IMR-90 (cell line): ENCODE results near the gene CRACR2B. TPM values are rescaled to one million over a fixed set of nuclear protein-coding genes. Genes with fewer than 3 reads are reported as not detected.

Experiments used
- ATAC-seq: fragments of 200-7000 bp; cut with Tn5 transposase; 2 replicates; pipeline ENCODE4 v1.9.1; 2020; ENCODE audit warnings: low read depth, mild to moderate bottlenecking, moderate library complexity
- BruUV-seq: library from RNA; stranded (reverse); fragments of 400-500 nt; replicated peaks from 2 replicates; lab custom pipeline; 2021; lab: Mats Ljungman, UMichigan
- CTCF ChIA-PET: fragments of 300-600 bp; formaldehyde crosslinking; extraction: SDS; loops from one replicate; lab custom pipeline; 2021; ENCODE audit warnings: antibody characterized with exemption; lab: Yijun Ruan, JAX
- POLR2A ChIA-PET: fragments of 300-600 bp; sonication (Branson Sonifier 250); formaldehyde crosslinking; loops from one replicate; lab custom pipeline; 2022; ENCODE audit warnings: antibody characterized with exemption; ENCODE audit not compliant: unreplicated experiment; lab: Charles Lee
- DNase-seq: peaks from one replicate; pipeline ENCODE4 v3.0.0; 2013
- H2AFZ ChIP-seq: replicated peaks from 2 replicates; pipeline ENCODE3; 2013; ENCODE audit warnings: low read length, mild to moderate bottlenecking; ENCODE audit not compliant: poor library complexity
- H2AK5ac ChIP-seq: 2 replicates; pipeline ENCODE4 v1.6.1; 2013; ENCODE audit warnings: low read depth, low read length, inconsistent platforms
- H2AK9ac ChIP-seq: replicated peaks from 2 replicates; pipeline ENCODE3; 2013; ENCODE audit warnings: mild to moderate bottlenecking, low read depth, low read length, moderate library complexity; ENCODE audit not compliant: poor library complexity
- H2BK120ac ChIP-seq: 2 replicates; pipeline ENCODE4 v1.6.1; 2013; ENCODE audit warnings: low read depth, low read length, inconsistent platforms
- H2BK15ac ChIP-seq: 3 replicates; pipeline ENCODE4 v1.6.1; 2013; ENCODE audit warnings: low read depth, low read length, inconsistent platforms
- H2BK20ac ChIP-seq: 2 replicates; pipeline ENCODE4 v1.6.1; 2013; ENCODE audit warnings: low read depth, mild to moderate bottlenecking, inconsistent platforms, low read length, moderate library complexity
- H2BK5ac ChIP-seq: 2 replicates; pipeline ENCODE4 v1.6.1; 2013; ENCODE audit warnings: mild to moderate bottlenecking, low read depth, low read length, inconsistent platforms; ENCODE audit not compliant: poor library complexity, severe bottlenecking
- H3K14ac ChIP-seq: replicated peaks from 2 replicates; pipeline ENCODE4 v1.6.1; 2013; ENCODE audit warnings: low read depth, low read length, inconsistent platforms
- H3K18ac ChIP-seq: 2 replicates; pipeline ENCODE4 v1.6.1; 2013; ENCODE audit warnings: low read depth, low read length, control low read depth
- H3K23ac ChIP-seq: 2 replicates; pipeline ENCODE4 v1.6.1; 2013; ENCODE audit warnings: low read depth, low read length, inconsistent platforms
- H3K27ac ChIP-seq: 2 replicates; pipeline ENCODE4 v1.5.1; 2013; ENCODE audit warnings: mild to moderate bottlenecking, control low read depth, low read length; ENCODE audit not compliant: insufficient read depth
- H3K27me3 ChIP-seq: 2 replicates; pipeline ENCODE4 v1.6.1; 2013; ENCODE audit warnings: low read length; ENCODE audit not compliant: control insufficient read depth, insufficient read depth
- H3K36me3 ChIP-seq: 2 replicates; pipeline ENCODE4 v1.6.1; 2013; ENCODE audit warnings: low read length, mixed read lengths; ENCODE audit not compliant: control insufficient read depth, insufficient read depth
- H3K4ac ChIP-seq: 2 replicates; pipeline ENCODE4 v1.6.1; 2013; ENCODE audit warnings: low read depth, low read length, inconsistent platforms
- H3K4me1 ChIP-seq: 2 replicates; pipeline ENCODE4 v1.6.1; 2013; ENCODE audit warnings: low read length, mixed read lengths; ENCODE audit not compliant: control insufficient read depth, insufficient read depth
- H3K4me2 ChIP-seq: 2 replicates; pipeline ENCODE4 v1.6.1; 2013; ENCODE audit warnings: low read depth, mild to moderate bottlenecking, control low read depth, low read length, moderate library complexity
- H3K4me3 ChIP-seq: 2 replicates; pipeline ENCODE4 v1.5.1; 2013; ENCODE audit warnings: low read depth, mild to moderate bottlenecking, control low read depth, low read length, moderate library complexity; ENCODE audit not compliant: insufficient read depth
- H3K56ac ChIP-seq: 2 replicates; pipeline ENCODE4 v1.6.1; 2013; ENCODE audit warnings: low read length, inconsistent platforms; ENCODE audit not compliant: insufficient read depth; ENCODE audit errors: extremely low read depth
- H3K79me1 ChIP-seq, 2 experiments: 2 replicates each; pipeline ENCODE4 v1.6.1; 2013; ENCODE audit warnings: low read length in 2 of 2, inconsistent platforms in 1 of 2, low read depth in 1 of 2
- H3K9ac ChIP-seq: 2 replicates; pipeline ENCODE4 v1.6.1; 2013; ENCODE audit warnings: low read depth, low read length, control low read depth
- H3K9me1 ChIP-seq: 2 replicates; pipeline ENCODE4 v1.6.1; 2013; ENCODE audit warnings: low read length, inconsistent platforms; ENCODE audit not compliant: insufficient read depth
- H3K9me3 ChIP-seq: 2 replicates; pipeline ENCODE4 v1.6.1; 2013; ENCODE audit warnings: low read length; ENCODE audit not compliant: control insufficient read depth, insufficient read depth
- H4K20me1 ChIP-seq: 2 replicates; pipeline ENCODE4 v1.6.1; 2013; ENCODE audit warnings: low read length, inconsistent platforms; ENCODE audit not compliant: insufficient read depth
- H4K5ac ChIP-seq: 2 replicates; pipeline ENCODE4 v1.6.1; 2013; ENCODE audit warnings: mild to moderate bottlenecking, low read depth, low read length, control low read depth
- H4K8ac ChIP-seq, 2 experiments: 2 replicates each; pipeline ENCODE4 v1.6.1; 2013; ENCODE audit warnings: low read depth in 2 of 2, low read length in 2 of 2, control low read depth in 1 of 2, inconsistent platforms in 1 of 2
- H4K91ac ChIP-seq: 2 replicates; pipeline ENCODE4 v1.6.1; 2013; ENCODE audit warnings: low read depth, low read length, inconsistent platforms; ENCODE audit not compliant: insufficient read depth
- BHLHE40 ChIP-seq: fragments of 150-350 bp; IDR thresholded peaks from 2 replicates; pipeline ENCODE4 v1.6.1; 2016; ENCODE audit warnings: mild to moderate bottlenecking, low read depth, low read length
- MAFK ChIP-seq: IDR thresholded peaks from 2 replicates; pipeline ENCODE4 v1.6.1; 2012; ENCODE audit warnings: low read depth, low read length, improper control_type of control experiment
- RFX5 ChIP-seq: IDR thresholded peaks from 2 replicates; pipeline ENCODE4 v1.8.0; 2012; ENCODE audit warnings: low read depth, mild to moderate bottlenecking, low read length, moderate library complexity
- WGBS, 2 experiments: methylation state at CpG; one replicate each; pipeline versions ENCODE4 v1.1.5 to v1.1.7; 2013; ENCODE audit warnings: missing lambda C conversion rate in 2 of 2; ENCODE audit not compliant: insufficient read length in 1 of 2; ENCODE audit errors: extremely low coverage in 2 of 2; 5-methylcytosine and 5-hydroxymethylcytosine counted together
- dilution Hi-C: fragments of 300-500 bp; cut with HindIII; formaldehyde crosslinking; loops from one replicate; pipeline ENCODE4 v1.14.3; 2018; ENCODE audit warnings: low sequenced_read_pairs; ENCODE audit not compliant: unreplicated experiment
- in situ Hi-C: fragments of 300-500 bp; cut with MboI; formaldehyde crosslinking; loops from 3 replicates; pipeline ENCODE4 v1.14.3; 2019; ENCODE audit warnings: low sequenced_read_pairs, inconsistent platforms, mixed read lengths
- intact Hi-C: fragments of 100-400 bp; cut with micrococcal nuclease; formaldehyde crosslinking; loops from 2 replicates; pipeline ENCODE4 v1.10.0; 2022
- polyA plus RNA-seq, 3 experiments: library from polyadenylated mRNA; depleted of rRNA; stranded (reverse); fragments of >200 nt; gene quantifications; 2 replicates each; pipeline ENCODE4 v1.2.3, GENCODE V29; 2012; ENCODE audit warnings: low replicate concordance in 1 of 3
- total RNA-seq: library from RNA; depleted of rRNA; stranded (reverse); fragments of >200 nt; gene quantifications from 2 replicates; pipeline ENCODE4 v1.2.3, GENCODE V29; 2012
- TF ChIP-seq, protein P1 (sequence below): fragments of 150-350 bp; IDR thresholded peaks from 2 replicates; pipeline ENCODE4 v1.6.1; 2017; ENCODE audit warnings: mild to moderate bottlenecking, antibody characterized with exemption, low read length, low read depth

CRACR2B gene
- total and polyA plus RNA-seq, 2 of the 4 experiments (the other 2 are of a cell fraction): 0.54 to 2.5 TPM

- peak overlapping the region; percentile 88 for H3K4me3 ChIP-seq
- H2BK120ac ChIP-seq: no peak overlapping the region
- peaks cover 0 to 25% of the 10 kb centered on the region in 2 experiments; a peak in 3 of 4 replicates for H3K79me1 ChIP-seq
- intact Hi-C loops: no loop called here
- no peak overlapping the region for H2BK20ac ChIP-seq
- ChIA-PET POLR2A (no interaction called here), CTCF (interaction anchor here (0.7 to 2.7 kb wide), 2 partner anchors 9 to 11 kb away, joined by 3 to 10 read pairs; no protein-coding TSS in a partner anchor)
- H3K56ac ChIP-seq: no peak overlapping the region
- peak overlapping the region; percentile 40 for H2AFZ ChIP-seq
- no peak overlapping the region; the same call in 2 of the 3 replicates for H2BK15ac ChIP-seq
- H3K36me3 ChIP-seq: peaks cover 30% of the 10 kb centered on the region; the same call in 1 of the 2 replicates
- peaks cover 6% of the 10 kb centered on the region; the same call in 1 of the 2 replicates for H3K9me1 ChIP-seq
- peak overlapping the region; percentile 72 for H3K4ac ChIP-seq
- H3K9me3 ChIP-seq: no peaks in the 10 kb centered on the region
- peak; percentile 92 for TF ChIP-seq BHLHE40
- no peak for TF ChIP-seq MAFK
- TF ChIP-seq, protein P1, sequence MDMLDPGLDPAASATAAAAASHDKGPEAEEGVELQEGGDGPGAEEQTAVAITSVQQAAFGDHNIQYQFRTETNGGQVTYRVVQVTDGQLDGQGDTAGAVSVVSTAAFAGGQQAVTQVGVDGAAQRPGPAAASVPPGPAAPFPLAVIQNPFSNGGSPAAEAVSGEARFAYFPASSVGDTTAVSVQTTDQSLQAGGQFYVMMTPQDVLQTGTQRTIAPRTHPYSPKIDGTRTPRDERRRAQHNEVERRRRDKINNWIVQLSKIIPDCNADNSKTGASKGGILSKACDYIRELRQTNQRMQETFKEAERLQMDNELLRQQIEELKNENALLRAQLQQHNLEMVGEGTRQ: peak; percentile 27; the same call in 1 of the 2 replicates
- TF ChIP-seq RFX5: no peak
- no peak overlapping the region for H4K91ac ChIP-seq
- no peak overlapping the region; the same call in 1 of the 2 replicates for H3K18ac ChIP-seq
- H3K27ac ChIP-seq: peak overlapping the region; percentile 96
- no peak overlapping the region; a peak in 1 of 4 replicates for H4K8ac ChIP-seq
- H3K9ac ChIP-seq: peak overlapping the region; percentile 42; the same call in 1 of the 2 replicates
- H3K4me1 ChIP-seq: peaks cover 13% of the 10 kb centered on the region
- no peak for ATAC-seq
- dilution Hi-C loops: no loop called here
- H2AK5ac ChIP-seq: peak overlapping the region; percentile 76; the same call in 1 of the 2 replicates
- H4K5ac ChIP-seq: no peak overlapping the region
- in situ Hi-C loops: no loop called here
- peak overlapping the region; percentile 95 for H2AK9ac ChIP-seq
- no peak for DNase-seq
- H3K23ac ChIP-seq: no peak overlapping the region
- no peak overlapping the region for H3K14ac ChIP-seq
- no TSS peak for BruUV-seq
- WGBS, 2 experiments: 68% methylated on average over 12 of the region's 38 CpGs; no CpG with 5 or more reads in 1 of the 2 experiments
- H3K27me3 ChIP-seq: no peaks in the 10 kb centered on the region
- peak overlapping the region; percentile 97 for H3K4me2 ChIP-seq
- H4K20me1 ChIP-seq: peaks cover 18% of the 10 kb centered on the region
- H2BK5ac ChIP-seq: peak overlapping the region; percentile 44
These were observed 32.7 kb upstream of the CRACR2B start for GRCh38 chr11:794766-795633.
